Kidney tubule cell (primary cell): ENCODE data around the gene CD8B2.
A peak's percentile ranks its signal among the peaks of the same experiment; 100 is the strongest.
"Not testable (repeated sequence)": the region's sequence is repeated elsewhere in the genome, so short reads cannot be mapped to it uniquely, and the experiment has no call there.

Experiments used
- DNase-seq: peaks from one replicate; pipeline ENCODE4 v3.0.0-alpha.2; 2018; ENCODE audit warnings: low spot score

The CD8B2 gene

GRCh38 chr2:106486551-106487385 is at the start of gene CD8B2:
Gene CD8B2 (plus strand): TSS chr2:106487364. CDS start chr2:106487427, 63 bp downstream.
- DNase-seq = not testable (repeated sequence)

DNA sequence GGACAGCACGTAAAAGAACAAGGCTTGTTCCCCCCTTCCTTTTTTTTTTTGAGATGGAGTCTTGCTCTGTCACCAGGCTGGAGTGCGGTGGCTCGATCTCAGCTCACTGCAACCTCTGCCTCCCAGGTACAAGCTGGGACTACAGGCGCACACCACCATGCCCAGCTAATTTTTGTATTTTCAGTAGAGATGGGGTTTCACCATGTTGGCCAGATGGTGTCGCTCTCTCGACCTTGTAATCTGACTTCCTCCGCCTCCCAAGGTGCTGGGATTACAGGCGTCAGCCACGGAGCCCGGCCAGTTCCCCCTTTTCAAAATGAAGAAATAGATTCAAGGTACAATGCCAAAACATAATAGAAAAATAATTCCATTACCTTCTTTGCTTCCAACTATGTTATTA is 25.3 kb upstream of the CD8B2 start:
- DNase-seq = not testable (repeated sequence)

DNA sequence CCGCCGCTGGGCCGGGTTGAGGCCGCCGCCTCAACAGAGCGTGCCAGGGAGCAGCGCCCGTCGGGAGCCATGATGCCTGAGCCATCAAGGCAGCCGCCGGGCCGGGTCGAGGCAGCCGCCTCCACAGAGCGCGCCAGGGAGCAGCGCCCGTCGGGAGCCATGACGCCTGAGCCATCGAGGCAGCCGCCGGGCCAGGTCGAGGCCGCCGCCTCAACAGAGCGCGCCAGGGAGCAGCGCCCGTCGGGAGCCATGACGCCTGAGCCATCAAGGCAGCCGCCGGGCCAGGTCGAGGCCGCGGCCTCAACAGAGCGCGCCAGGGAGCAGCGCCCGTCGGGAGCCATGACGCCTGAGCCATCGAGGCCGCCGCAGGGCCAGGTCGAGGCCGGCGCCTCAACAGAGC is 19.6 kb upstream of the CD8B2 start:
- not testable (repeated sequence) for DNase-seq

GRCh38 chr2:106468107-106468506 is 19.1 kb upstream of the CD8B2 start, which contains the start of gene RGPD3:
Gene RGPD3 (minus strand): TSS chr2:106468413. CDS start chr2:106468288, 125 bp downstream.
- not testable (repeated sequence) for DNase-seq

GRCh38 chr2:106470658-106471057 is 16.5 kb upstream of the CD8B2 start:
- not testable (repeated sequence) for DNase-seq

DNA sequence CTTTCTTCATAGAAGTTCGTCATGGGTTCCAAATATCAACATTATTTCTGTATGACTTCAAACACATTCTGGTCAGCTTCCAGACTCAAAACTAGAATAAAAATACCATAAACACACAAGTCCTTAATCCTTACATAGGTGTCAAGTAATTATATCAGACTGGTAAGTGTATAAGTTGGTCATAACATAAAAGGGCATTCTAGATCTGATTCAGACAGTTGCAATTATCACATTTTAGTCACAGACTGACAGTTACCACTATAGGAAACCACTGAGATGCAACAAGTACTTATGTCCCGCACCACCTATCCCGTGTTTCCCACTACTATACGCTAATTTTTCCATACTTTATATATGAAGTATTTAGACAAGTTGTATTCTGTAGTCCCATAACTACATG is 9.5 kb upstream of the CD8B2 start:
- DNase-seq = not testable (repeated sequence)

DNA sequence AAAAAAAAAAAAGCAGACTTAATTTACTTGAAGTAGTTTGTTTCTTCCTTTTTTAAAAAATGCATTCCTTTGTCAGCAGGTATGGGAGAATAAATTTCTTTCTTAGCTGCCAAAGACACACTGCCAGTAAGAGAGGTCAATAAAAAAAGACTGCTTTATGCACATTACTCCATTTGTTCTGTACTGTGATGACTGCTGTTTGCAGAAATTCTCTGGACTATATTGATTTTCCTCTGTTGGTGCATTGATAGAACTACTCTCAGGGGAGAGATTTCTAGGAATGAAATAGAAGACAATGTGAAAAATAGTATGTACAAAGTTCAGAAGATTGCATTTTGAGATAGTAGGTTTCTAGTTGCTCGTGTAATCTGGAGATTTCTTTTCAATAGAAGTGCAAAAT is 7.6 kb upstream of the CD8B2 start:
- DNase-seq = not testable (repeated sequence)

- DNase-seq = not testable (repeated sequence)
Observed at GRCh38 chr2:106487386-106488191, 425 bp downstream of the CD8B2 start.

- not testable (repeated sequence) for DNase-seq
Observed at GRCh38 chr2:106489701-106490100, 2.5 kb downstream of the CD8B2 start.

DNA sequence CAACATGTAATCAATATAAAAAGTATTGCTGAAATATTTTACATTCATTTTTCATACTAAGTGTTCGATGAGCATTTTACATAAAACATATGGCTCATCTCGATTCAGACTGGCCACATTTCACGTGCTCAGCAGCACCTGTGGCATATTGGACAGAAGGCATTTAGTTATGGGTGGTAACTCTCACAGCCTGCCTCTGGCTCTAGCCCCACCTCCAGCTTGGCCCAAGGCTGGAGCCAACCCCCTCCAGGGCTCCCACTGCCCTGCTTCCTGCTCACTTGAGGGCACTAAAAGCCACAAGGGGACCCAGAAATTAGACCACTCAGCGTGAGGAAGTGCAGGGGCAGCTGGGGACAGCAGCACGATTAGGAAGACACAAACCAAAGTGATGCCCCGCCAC is 5.2 kb downstream of the CD8B2 start:
- not testable (repeated sequence) for DNase-seq

DNA sequence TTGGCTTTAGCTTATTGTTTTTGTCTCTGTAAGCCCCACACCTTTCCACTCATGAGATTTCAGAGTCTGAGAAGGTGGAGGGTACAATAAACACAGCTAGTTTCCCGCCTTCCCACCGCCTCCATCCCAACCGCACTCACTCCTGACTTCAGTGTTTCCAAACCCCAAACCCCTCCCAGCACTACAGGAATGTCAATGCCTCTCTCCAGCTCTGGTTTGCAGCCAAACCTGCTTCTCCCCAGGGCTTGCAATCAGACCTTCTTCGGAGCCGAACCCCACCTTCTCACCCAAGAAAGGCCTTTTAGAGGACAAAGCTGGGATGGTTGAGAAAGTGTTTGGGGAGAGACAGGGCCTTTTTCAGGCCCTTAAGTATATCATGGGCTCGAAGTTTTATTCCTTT is 5.7 kb downstream of the CD8B2 start:
- DNase-seq = not testable (repeated sequence)

GRCh38 chr2:106498549-106498948 is 11.4 kb downstream of the CD8B2 start:
- DNase-seq = not testable (repeated sequence)

DNA sequence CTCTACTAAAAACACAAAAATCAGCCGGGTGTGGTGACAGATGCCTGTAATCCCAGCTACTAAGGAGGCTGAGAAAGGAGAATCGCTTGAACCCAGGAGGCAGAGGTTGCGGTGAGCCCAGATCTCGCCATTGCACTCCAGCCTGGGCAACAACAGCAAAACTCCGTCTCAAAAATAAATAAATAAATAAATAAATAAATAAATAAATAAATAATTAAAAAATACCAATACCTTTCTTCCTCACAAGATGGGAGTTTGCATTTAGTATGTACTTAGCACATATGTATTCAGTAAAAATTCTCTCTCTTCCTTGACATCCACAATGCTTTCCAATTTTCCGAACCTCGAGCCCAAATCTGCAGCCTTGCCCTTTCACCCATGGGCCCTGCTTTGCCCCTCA is 13.2 kb downstream of the CD8B2 start:
- DNase-seq = not testable (repeated sequence)

- not testable (repeated sequence) for DNase-seq
Observed at GRCh38 chr2:106502351-106502750, 15.2 kb downstream of the CD8B2 start.

- not testable (repeated sequence) for DNase-seq
Observed at GRCh38 chr2:106504192-106504591, 17.0 kb downstream of the CD8B2 start.

DNA sequence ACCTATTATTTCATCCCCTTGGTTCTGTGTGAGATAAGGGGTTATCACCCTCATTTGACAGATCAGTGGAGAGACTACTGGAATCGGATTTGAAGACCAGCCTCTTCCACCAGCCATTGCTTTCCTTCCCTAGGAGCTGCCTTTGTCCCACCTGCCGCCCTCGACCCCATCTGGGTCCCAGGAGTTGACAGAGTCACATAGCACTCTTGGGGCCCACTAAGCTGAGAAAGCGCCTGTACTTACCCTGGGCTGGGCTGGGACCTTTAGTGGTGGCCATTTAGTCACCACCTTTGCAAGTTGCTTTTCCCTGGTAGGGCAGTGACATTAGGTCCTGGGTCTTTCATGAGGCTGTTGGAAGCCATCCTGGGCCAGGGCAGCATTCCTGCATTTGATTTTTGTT is 17.6 kb downstream of the CD8B2 start:
- not testable (repeated sequence) for DNase-seq

DNA sequence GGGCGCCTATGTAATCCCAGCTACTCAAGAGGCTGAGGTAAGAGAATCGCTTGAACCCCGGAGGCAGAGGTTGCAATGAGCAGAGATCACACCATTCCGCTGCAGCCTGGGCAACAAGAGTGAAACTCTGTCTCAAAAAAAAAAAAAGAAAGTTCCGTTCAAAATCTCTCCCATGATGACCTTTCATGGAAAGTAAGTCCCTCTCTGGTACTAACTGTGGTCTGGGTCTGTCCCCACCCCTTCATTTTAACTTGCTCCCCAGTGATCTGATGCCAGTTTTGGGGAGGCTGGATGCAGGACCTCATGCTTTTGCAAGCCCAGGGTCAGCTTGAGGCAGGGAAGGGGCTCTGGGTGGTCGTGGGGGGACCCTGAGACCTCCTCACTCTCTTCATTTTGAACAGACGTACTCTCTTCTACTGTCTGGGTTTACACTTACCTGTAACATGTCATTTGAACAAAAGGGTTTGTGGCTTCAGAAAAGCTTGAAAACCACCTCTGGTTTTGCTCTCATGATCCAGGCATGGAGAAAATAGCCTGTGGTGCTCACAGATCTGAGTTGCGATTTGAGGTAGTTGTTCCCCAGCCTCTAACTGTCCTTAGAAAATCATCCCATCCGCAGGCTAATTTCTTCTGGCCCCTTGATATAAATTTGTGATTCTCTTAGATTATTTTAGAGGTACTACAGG is 19.0 kb downstream of the CD8B2 start:
- not testable (repeated sequence) for DNase-seq

DNA sequence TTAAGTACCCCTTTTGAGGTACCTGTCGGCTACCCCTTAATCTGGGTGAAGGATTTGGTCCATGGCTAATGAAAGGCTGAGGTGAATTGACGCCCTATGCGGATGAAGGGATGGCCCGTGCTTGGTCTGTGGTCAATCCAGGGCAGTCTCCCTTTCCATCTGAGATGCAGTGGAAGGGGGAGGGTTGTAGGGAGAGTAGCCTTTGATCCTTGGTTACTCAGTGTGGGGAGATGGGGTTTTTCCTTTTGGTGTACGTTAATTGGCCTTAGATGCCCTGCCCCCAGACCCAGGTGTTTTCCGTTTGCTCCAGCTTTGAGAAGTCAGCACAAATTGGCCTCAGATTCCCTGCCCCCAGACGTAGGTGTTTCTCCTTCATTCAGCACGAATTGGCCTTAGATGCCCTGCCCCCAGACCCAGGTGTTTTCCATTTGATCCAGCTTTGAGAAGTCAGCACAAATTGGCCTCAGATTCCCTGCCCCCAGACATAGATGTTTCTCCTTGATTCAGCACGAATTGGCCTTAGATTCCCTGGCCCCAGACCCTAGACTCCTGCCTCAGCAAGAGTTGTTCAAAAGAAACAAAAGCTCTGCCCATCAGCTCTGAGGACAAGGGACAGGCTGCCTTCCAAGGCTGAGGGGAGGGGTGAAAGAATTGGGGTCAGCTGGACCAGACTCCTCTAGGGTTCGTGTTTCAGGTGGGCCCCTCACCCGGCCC is 21.7 kb downstream of the CD8B2 start:
- not testable (repeated sequence) for DNase-seq

DNA sequence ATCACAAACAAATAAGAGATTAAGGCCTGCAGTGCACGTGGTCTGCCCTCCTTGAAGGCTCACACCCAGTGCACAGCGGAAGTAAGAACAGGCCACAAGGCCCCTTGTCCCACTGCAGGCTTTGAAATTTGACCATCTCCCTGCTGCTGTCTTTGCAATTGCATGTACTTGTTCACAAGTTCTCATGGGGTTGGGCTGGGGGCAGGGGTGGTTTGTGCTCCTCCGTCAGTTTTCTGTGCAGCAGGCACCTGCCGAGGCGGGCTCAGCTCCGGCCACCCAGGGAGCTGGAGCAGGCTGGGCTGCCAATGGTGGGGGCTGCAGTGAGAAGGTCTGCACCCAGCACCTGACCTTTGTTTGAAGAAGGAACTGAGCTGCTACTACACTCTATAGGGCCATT is 22.2 kb downstream of the CD8B2 start:
- DNase-seq = not testable (repeated sequence)

DNA sequence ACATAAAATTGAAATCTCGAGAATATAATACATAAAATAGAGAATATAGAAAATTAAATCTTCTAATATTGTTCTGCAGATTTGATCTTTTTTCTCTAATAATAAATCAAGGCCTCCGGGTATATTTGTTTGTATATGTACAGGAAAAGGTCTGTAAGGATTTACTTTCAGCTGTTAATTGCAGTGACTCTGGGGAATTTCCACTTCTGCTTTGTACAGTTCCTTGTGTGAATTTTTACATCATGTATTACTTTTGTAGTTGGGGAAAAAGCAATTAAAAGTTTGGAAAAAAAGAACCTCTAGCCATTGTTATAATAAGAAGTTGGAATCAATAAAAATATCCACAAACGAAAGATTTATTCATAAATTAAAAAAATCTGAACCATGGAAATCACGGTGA is 23.6 kb downstream of the CD8B2 start:
- DNase-seq = not testable (repeated sequence)

DNA sequence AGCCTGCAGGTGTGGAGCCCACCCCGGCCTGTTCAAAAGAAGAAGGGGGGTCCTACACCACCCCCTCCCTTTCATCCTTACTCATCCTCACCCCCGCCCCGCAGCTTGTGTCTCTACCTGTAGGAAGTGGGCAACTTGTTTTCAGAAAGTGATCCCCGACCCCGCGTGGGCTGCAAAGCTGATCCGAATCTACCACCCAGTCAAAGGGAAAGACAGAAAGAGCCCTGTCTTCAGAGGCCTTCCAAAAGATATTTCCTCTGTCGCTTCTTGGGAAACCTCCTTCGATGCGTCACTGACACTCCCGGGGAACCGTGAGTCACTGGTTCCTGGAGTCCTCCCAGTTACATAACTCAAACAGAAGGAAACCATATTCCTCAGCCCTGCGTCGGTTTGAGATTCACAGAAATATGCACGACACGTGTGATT is 24.3 kb downstream of the CD8B2 start:
- peak; percentile 13 for DNase-seq
